ENCODE data around the gene TMEM125.

TMEM125 gene

DNA sequence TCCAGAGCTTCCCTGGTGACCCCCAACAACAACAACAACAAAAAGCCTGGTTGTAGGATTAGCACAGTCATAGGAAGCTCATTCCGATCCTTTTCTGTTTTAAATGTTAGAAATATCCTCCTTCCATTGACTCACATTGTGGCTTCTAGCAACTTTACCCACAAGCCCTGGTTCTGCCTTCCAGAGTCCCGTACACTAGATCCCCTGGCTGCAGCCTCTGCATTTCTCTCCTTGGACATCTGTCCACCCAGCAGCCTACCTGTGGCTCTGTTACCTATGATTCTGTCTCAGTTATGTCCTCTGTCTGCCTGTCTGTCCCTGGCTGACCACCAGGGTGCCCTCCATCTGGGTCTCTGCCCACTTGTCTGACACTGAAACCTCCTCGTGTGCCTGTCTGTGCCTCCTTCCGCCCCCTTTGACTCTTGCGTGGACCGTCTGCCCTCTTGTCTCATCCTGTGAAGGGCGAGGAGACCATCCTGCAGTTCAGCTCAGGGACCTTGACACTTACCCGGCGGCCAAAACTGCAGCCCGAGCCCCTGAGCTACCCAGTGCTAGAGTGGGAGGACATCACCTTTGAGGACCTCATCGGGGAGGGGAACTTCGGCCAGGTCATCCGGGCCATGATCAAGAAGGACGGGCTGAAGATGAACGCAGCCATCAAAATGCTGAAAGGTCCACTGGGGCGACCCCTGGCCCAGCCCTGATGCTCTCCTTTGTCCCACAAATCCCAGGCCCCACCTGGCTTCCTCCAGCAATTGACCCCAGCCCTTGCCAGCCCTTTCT lies 47.1 kb downstream of the TMEM125 start:
- Histone ChIP-seq H3K9ac (ENCODE audit: low read length in 5 of 5) (no peak overlapping the region), H3K36me3 (ENCODE audit: control insufficient read depth in 5 of 5, insufficient read depth in 5 of 5, low read length in 5 of 5) (peaks cover 0 to 75% (median 48%) of the 10 kb centered on the region in 5 donors), H3K9me3 (ENCODE audit: control insufficient read depth in 5 of 5, low read length in 5 of 5) (no peaks in the 10 kb centered on the region), H3K27ac (ENCODE audit: low read depth, low read length) (no peak overlapping the region), H3K4me3 (ENCODE audit: low read depth in 1 of 5, low read length in 5 of 5) (no peak overlapping the region), H3K27me3 (ENCODE audit: control insufficient read depth in 5 of 5, insufficient read depth in 4 of 5, low read length in 5 of 5) (no peaks in the 10 kb centered on the region), H3K4me1 (ENCODE audit: control insufficient read depth in 5 of 5, insufficient read depth in 5 of 5, low read length in 5 of 5) (peaks cover 9 to 68% (median 43%) of the 10 kb centered on the region in 5 donors)

DNA sequence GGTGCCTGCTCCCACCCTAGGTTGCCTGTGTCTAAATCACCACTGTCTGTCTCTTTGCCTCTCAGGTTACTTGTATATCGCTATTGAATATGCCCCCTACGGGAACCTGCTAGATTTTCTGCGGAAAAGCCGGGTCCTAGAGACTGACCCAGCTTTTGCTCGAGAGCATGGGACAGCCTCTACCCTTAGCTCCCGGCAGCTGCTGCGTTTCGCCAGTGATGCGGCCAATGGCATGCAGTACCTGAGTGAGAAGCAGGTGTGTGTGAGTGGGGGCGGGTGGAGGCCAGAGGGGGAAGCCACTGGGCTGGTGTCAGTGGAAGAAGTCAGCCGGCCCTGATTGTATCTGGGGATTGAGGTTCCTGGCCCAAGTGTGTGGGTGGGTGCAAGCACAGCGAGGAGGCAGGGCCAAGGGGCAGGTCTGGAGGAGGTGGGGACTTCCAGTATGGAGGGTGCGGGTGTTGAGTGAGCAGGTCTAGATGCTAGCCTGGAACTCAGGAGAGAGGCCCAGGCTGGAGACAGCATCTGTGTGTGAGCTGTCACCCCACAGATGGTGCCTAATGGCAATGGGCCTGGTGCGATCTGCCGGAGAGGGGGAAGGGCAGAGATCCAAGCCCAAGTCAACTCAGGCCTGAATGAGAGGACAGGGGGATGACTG lies 48.2 kb downstream of the TMEM125 start:
- Histone ChIP-seq H3K9ac (ENCODE audit: low read length in 5 of 5) (no peak overlapping the region), H3K27me3 (ENCODE audit: control insufficient read depth in 5 of 5, insufficient read depth in 4 of 5, low read length in 5 of 5) (no peaks in the 10 kb centered on the region), H3K27ac (ENCODE audit: low read depth, low read length) (no peak overlapping the region), H3K9me3 (ENCODE audit: control insufficient read depth in 5 of 5, low read length in 5 of 5) (no peaks in the 10 kb centered on the region), H3K4me3 (ENCODE audit: low read depth in 1 of 5, low read length in 5 of 5) (no peak overlapping the region), H3K4me1 (ENCODE audit: control insufficient read depth in 5 of 5, insufficient read depth in 5 of 5, low read length in 5 of 5) (peaks cover 6 to 59% (median 43%) of the 10 kb centered on the region in 5 donors), H3K36me3 (ENCODE audit: control insufficient read depth in 5 of 5, insufficient read depth in 5 of 5, low read length in 5 of 5) (peaks cover 0 to 74% (median 45%) of the 10 kb centered on the region in 5 donors)

- H3K9me3 ChIP-seq (ENCODE audit: control insufficient read depth in 5 of 5, low read length in 5 of 5), result no peaks in the 10 kb centered on the region
- H3K27ac ChIP-seq (ENCODE audit: low read depth, low read length), result no peak overlapping the region
- H3K36me3 ChIP-seq (ENCODE audit: control insufficient read depth in 5 of 5, insufficient read depth in 5 of 5, low read length in 5 of 5), result peaks cover 0 to 71% (median 42%) of the 10 kb centered on the region in 5 donors
- no peak overlapping the region for H3K9ac ChIP-seq (ENCODE audit: low read length in 5 of 5)
- no peaks in the 10 kb centered on the region for H3K27me3 ChIP-seq (ENCODE audit: control insufficient read depth in 5 of 5, insufficient read depth in 4 of 5, low read length in 5 of 5)
- peaks cover 6 to 51% (median 37%) of the 10 kb centered on the region in 5 donors for H3K4me1 ChIP-seq (ENCODE audit: control insufficient read depth in 5 of 5, insufficient read depth in 5 of 5, low read length in 5 of 5)
- H3K4me3 ChIP-seq (ENCODE audit: low read depth in 1 of 5, low read length in 5 of 5), result no peak overlapping the region
These were observed 49.0 kb downstream of the TMEM125 start for GRCh38 chr1:43318831-43319230.

GRCh38 chr1:43319288-43319687 lies 49.5 kb downstream of the TMEM125 start:
- H3K36me3 ChIP-seq (ENCODE audit: control insufficient read depth in 5 of 5, insufficient read depth in 5 of 5, low read length in 5 of 5), result peaks cover 0 to 74% (median 45%) of the 10 kb centered on the region in 5 donors
- no peak overlapping the region for H3K9ac ChIP-seq (ENCODE audit: low read length in 5 of 5)
- peaks cover 0 to 1% (median 0%) of the 10 kb centered on the region in 5 donors for H3K9me3 ChIP-seq (ENCODE audit: control insufficient read depth in 5 of 5, low read length in 5 of 5)
- H3K4me3 ChIP-seq (ENCODE audit: low read depth in 1 of 5, low read length in 5 of 5), result no peak overlapping the region
- H3K4me1 ChIP-seq (ENCODE audit: control insufficient read depth in 5 of 5, insufficient read depth in 5 of 5, low read length in 5 of 5), result peaks cover 6 to 47% (median 33%) of the 10 kb centered on the region in 5 donors
- no peaks in the 10 kb centered on the region for H3K27me3 ChIP-seq (ENCODE audit: control insufficient read depth in 5 of 5, insufficient read depth in 4 of 5, low read length in 5 of 5)
- H3K27ac ChIP-seq (ENCODE audit: low read depth, low read length), result no peak overlapping the region

DNA sequence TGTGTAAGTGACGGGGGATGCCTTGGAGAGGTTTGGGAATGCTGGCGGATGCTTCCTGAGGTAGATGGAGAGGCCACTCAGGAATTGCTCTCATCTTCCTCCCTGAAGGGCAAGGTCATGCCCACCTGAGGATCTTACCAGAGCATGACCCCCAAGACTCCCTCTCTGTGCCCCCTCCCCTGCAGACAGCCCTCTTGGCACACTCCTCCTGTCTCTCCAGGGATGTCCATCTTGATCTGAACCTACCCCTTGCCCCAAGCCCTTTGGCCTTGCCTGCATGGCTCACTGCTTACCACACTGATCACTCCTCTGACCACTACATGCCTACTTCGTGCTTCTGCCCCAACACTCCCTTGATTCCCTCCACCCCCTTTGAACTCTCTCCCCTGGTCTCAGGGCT lies 50.0 kb downstream of the TMEM125 start:
- Histone ChIP-seq H3K27ac (ENCODE audit: low read depth, low read length) (no peak overlapping the region), H3K36me3 (ENCODE audit: control insufficient read depth in 5 of 5, insufficient read depth in 5 of 5, low read length in 5 of 5) (peaks cover 0 to 79% (median 47%) of the 10 kb centered on the region in 5 donors), H3K9me3 (ENCODE audit: control insufficient read depth in 5 of 5, low read length in 5 of 5) (peaks cover 0 to 6% (median 3%) of the 10 kb centered on the region in 5 donors), H3K9ac (ENCODE audit: low read length in 5 of 5) (no peak overlapping the region), H3K4me3 (ENCODE audit: low read depth in 1 of 5, low read length in 5 of 5) (no peak overlapping the region), H3K27me3 (ENCODE audit: control insufficient read depth in 5 of 5, insufficient read depth in 4 of 5, low read length in 5 of 5) (no peaks in the 10 kb centered on the region), H3K4me1 (ENCODE audit: control insufficient read depth in 5 of 5, insufficient read depth in 5 of 5, low read length in 5 of 5) (peaks cover 6 to 44% (median 32%) of the 10 kb centered on the region in 5 donors)

DNA sequence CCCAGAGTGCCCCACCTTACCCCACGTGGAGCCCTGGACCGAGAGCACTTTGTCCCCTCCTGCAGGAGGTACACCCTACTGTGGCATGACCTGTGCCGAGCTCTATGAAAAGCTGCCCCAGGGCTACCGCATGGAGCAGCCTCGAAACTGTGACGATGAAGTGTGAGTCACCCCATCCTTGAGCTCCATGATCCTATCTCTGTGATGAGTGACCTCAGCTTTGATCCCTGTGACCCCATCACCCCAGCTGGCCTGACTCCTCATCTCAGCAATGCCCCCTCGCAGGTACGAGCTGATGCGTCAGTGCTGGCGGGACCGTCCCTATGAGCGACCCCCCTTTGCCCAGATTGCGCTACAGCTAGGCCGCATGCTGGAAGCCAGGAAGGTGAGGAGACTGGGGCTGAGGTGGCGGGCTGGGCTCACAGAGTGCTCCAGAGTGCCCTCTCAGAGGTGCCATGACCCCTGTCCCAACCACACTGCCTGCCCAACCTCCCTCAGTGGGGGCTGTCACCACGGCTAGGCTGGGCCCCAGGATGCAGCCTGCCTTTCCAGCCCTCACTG lies 51.6 kb downstream of the TMEM125 start:
- H3K36me3 ChIP-seq (ENCODE audit: control insufficient read depth in 5 of 5, insufficient read depth in 5 of 5, low read length in 5 of 5), result peaks cover 0 to 71% (median 47%) of the 10 kb centered on the region in 5 donors
- peaks cover 3 to 29% (median 21%) of the 10 kb centered on the region in 5 donors for H3K4me1 ChIP-seq (ENCODE audit: control insufficient read depth in 5 of 5, insufficient read depth in 5 of 5, low read length in 5 of 5)
- H3K9me3 ChIP-seq (ENCODE audit: control insufficient read depth in 5 of 5, low read length in 5 of 5), result peaks cover 0 to 10% (median 6%) of the 10 kb centered on the region in 5 donors
- H3K9ac ChIP-seq (ENCODE audit: low read length in 5 of 5), result no peak overlapping the region
- H3K27me3 ChIP-seq (ENCODE audit: control insufficient read depth in 5 of 5, insufficient read depth in 4 of 5, low read length in 5 of 5), result no peaks in the 10 kb centered on the region
- no peak overlapping the region for H3K27ac ChIP-seq (ENCODE audit: low read depth, low read length)
- no peak overlapping the region for H3K4me3 ChIP-seq (ENCODE audit: low read depth in 1 of 5, low read length in 5 of 5)

DNA sequence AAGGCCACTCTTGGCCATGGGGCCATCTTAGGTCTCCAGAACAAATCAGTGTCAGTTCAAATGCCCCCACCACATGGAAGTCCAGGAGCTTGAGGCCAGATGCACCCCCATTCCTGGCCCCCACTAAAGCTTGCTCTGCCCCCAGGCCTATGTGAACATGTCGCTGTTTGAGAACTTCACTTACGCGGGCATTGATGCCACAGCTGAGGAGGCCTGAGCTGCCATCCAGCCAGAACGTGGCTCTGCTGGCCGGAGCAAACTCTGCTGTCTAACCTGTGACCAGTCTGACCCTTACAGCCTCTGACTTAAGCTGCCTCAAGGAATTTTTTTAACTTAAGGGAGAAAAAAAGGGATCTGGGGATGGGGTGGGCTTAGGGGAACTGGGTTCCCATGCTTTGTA lies 52.7 kb downstream of the TMEM125 start:
- peaks cover 2 to 18% (median 15%) of the 10 kb centered on the region in 5 donors for H3K4me1 ChIP-seq (ENCODE audit: control insufficient read depth in 5 of 5, insufficient read depth in 5 of 5, low read length in 5 of 5)
- no peaks in the 10 kb centered on the region for H3K27me3 ChIP-seq (ENCODE audit: control insufficient read depth in 5 of 5, insufficient read depth in 4 of 5, low read length in 5 of 5)

More for the DNA sequence above, 52.7 kb downstream of the TMEM125 start:
- Histone ChIP-seq H3K9ac (ENCODE audit: low read length in 5 of 5) (no peak overlapping the region), H3K36me3 (ENCODE audit: control insufficient read depth in 5 of 5, insufficient read depth in 5 of 5, low read length in 5 of 5) (peaks cover 0 to 60% (median 43%) of the 10 kb centered on the region in 5 donors), H3K27ac (ENCODE audit: low read depth, low read length) (no peak overlapping the region), H3K9me3 (ENCODE audit: control insufficient read depth in 5 of 5, low read length in 5 of 5) (peaks cover 0 to 11% (median 6%) of the 10 kb centered on the region in 5 donors), H3K4me3 (ENCODE audit: low read depth in 1 of 5, low read length in 5 of 5) (no peak overlapping the region)

Data from subcutaneous abdominal adipose tissue (tissue), 5 donors.